Cardiac fibroblast (primary cell): ENCODE measurements around the gene FSTL4.

Experiments
- DNase-seq, 2 donors: peaks; one replicate each; pipeline versions ENCODE4 v3.0.0 to v3.0.0-alpha.2; 2010; ENCODE audit warnings: low read depth in 2 of 2
- H3K4me3 ChIP-seq, 2 donors: replicated peaks in 1 of 2; 1 replicate in 1 of 2; 2 replicates in 1 of 2; pipeline ENCODE4 v1.5.1; 2011; ENCODE audit warnings: low read depth in 2 of 2, low read length in 2 of 2, mild to moderate bottlenecking in 2 of 2, moderate library complexity in 1 of 2
- TF ChIP-seq, protein P1 (sequence below): IDR thresholded peaks from one replicate; pipeline ENCODE4 v1.5.1; 2011; ENCODE audit warnings: low read depth, mild to moderate bottlenecking, low read length, inconsistent platforms

Gene FSTL4

GRCh38 chr5:133519191-133519590, 93.2 kb downstream of the FSTL4 start:
- no peak for DNase-seq
- TF ChIP-seq, protein P1, sequence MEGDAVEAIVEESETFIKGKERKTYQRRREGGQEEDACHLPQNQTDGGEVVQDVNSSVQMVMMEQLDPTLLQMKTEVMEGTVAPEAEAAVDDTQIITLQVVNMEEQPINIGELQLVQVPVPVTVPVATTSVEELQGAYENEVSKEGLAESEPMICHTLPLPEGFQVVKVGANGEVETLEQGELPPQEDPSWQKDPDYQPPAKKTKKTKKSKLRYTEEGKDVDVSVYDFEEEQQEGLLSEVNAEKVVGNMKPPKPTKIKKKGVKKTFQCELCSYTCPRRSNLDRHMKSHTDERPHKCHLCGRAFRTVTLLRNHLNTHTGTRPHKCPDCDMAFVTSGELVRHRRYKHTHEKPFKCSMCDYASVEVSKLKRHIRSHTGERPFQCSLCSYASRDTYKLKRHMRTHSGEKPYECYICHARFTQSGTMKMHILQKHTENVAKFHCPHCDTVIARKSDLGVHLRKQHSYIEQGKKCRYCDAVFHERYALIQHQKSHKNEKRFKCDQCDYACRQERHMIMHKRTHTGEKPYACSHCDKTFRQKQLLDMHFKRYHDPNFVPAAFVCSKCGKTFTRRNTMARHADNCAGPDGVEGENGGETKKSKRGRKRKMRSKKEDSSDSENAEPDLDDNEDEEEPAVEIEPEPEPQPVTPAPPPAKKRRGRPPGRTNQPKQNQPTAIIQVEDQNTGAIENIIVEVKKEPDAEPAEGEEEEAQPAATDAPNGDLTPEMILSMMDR, result no peak
- H3K4me3 ChIP-seq, result no peak overlapping the region

GRCh38 chr5:133514456-133514855, 97.9 kb downstream of the FSTL4 start:
- H3K4me3 ChIP-seq, result no peak overlapping the region
- TF ChIP-seq, protein P1, result no peak
- no peak for DNase-seq

DNA sequence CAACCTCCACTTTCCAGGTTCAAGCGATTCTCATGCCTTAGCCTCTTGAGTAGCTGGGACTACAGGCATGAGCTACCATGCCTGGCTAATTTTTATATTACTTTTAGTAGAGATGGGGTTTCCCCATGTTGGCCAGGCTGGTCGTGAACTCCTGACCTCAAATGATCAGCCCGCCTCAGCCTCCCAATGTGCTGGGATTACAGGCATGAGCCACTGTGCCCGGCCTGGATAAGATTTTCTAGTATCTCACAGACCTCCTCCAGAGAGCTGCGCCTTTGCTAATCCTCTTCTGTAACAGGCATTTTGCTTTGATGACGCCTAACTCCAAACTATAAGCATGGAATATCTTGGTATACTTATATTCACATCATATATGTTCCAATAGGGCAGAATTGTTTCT, 99.4 kb downstream of the FSTL4 start:
- TF ChIP-seq, protein P1, result no peak
- DNase-seq, result no peak
- no peak overlapping the region for H3K4me3 ChIP-seq

DNA sequence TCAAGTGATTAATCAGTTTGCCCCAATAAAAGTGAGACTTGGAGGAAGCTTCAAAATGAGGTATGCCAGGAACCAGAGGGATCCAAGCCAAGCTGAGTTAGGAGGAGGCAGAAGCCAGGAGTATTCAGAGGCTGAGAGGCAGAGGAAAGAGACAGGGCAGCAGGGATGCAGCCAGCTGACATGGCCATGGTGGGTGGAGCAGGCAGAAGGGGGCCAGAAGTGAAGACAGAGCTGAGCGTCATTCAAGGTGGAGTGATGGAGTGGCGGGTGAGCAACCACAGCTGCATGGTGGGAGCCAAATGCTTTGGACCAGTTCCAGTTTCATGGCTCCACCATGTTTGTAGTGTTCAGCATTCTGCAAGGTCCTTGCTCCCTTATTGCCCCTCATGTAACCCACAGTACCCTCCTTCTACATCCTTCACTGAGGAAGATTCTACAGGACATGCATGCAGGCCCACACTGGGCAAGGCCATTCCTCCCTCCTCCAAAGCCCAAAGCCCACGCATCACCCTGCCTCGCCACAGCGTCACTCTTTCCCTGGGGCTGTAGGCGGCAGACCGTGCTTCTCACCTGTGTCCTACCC, 100.6 kb downstream of the FSTL4 start:
- no peak overlapping the region for H3K4me3 ChIP-seq
- no peak for DNase-seq
- TF ChIP-seq, protein P1, result no peak

DNA sequence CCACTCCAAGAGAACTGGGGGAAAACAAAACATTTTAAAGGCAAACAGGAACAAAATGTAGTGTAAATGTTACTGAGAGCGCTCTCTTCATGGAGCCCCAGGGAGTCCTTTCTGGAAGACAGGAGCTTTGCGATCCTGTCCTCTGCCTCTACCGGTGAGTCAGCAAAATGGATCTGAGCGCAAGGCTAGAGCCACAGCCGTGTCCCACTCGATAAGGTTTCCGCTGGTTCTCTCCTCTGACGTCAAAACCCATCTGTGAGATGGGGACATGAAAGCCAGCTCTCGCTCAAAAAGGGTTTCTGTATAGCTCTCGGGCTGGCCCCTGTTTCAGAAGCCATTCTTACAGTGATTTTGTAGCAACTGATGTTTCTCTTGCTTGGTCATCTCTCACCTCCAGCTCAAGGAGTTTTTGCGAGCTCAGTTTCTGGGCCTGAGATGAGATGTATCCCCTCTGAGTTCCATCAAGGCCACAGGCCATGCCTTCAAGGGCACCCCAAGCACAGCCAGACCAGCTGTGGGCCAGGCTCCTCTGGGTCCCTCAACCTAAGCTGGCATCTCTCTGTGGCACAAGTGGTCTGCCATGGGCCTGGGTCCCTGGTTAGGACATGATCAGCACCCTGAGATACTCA, 101.6 kb downstream of the FSTL4 start:
- no peak for DNase-seq
- no peak overlapping the region for H3K4me3 ChIP-seq
- TF ChIP-seq, protein P1, result no peak

DNA sequence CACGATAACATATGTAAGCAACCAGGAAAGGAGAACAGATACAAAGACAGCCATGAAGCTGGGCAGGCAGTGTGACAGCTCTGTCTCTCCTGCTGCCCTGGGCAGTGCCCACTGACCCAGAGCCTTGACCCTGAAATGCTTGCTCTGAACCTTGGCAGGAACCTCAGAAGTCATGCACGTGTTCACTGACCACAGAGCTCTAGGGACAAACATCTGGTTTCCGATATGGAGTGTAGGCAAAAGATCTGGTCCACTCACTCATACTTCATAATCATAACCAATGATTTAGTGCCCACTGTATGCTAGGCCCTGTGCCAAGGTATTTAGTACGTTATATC, 102.6 kb downstream of the FSTL4 start:
- H3K4me3 ChIP-seq, result no peak overlapping the region
- TF ChIP-seq, protein P1, result no peak
- no peak for DNase-seq
